GM18868 (cell line): Measurements from ENCODE around the gene CPZ.

ENCODE experiments used
- ATAC-seq: cut with Tn5 transposase; IDR thresholded peaks from one replicate; pipeline ENCODE4 v1.9.1; 2021; ENCODE audit warnings: mild to moderate bottlenecking, moderate library complexity; ENCODE audit not compliant: unreplicated experiment

The CPZ gene

DNA sequence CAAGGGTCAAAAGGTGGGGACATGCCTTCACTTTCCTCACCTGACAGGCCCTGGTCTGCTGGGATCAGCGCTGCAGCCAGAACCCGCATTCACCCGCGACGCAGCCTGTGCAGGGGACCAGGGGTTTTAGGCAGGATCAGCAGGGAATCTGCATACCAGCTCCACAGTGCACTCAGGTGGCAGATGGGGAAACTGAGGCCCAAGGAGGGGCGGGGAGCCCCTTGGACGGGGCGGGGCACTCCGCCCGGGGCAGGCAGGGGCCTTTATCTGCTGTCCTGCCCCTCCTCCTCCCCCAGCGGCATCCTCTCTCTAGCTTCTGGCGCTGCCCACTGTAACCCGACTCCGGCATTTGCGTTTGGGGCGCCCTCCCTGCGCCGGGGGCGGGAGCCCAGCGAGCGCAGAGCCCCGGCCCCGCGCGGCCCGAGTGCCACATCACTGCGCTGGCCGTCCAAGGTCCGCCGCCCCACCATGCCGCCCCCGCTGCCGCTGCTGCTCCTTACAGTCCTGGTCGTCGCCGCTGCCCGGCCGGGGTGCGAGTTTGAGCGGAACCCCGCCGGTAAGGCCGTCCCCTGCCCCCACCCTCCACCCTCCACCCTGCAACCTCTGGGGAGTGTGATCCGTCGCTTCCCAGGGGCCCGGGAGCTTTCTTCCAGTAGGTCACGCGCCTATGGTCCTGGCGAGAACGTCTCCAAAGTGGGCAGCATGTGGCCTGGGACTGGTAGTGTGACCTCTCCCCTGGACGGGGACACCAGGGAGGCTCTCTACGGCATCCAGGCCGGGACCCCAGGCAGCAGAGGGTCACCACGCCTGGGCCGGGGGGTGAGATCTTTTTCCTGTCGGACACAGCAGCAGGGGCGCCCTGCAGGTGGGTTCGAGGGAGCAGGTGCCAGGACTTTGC, at the start of gene CPZ:
TSS of gene CPZ (plus strand) at position 400 of the 898 bp plus-strand sequence. CDS start at position 469, 69 bp downstream.
- ATAC-seq = no peak

DNA sequence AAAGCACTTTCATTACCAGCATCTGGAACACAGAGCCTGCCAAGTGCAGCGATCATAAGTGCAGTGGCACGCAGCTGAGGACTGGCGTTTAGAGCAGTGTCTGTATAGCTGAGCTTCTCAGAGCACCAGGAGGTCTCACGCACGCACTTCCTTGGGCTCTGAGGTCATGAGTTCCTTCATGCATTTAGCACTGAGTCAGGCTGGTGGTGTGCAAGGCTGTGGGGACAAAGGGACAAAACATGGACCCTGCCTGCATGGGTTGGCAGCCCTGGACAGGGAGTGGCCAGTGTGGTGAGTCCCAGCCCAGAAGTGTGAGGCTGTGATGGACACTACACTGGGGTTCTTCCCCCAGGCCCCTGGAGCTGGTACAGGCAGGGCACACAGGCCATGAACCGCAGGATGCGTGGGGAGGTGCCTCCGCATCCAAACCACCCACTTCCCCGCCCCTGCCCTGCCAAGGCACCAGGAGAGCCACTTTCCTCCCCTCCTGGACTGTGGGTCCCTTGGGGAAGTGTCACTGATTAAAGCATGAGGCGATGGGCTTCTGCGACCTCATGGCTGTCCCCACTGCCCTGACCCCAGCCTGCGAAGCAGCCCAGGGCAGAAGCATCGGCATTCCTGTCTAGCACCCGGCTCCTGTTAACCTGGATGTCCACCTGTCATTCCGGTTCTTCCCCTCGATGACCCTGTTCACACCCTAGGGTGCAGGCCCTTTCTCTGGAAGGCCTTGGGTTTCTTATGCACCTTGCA, 49.6 kb upstream of the CPZ start:
- no peak for ATAC-seq

GRCh38 chr4:8543623-8544022, 48.9 kb upstream of the CPZ start:
- no peak for ATAC-seq

GRCh38 chr4:8544282-8544681, 48.3 kb upstream of the CPZ start:
- no peak for ATAC-seq

- ATAC-seq = no peak
These were observed 47.7 kb upstream of the CPZ start for GRCh38 chr4:8544741-8545438.

GRCh38 chr4:8545439-8545765, 47.2 kb upstream of the CPZ start:
- ATAC-seq = no peak

GRCh38 chr4:8546766-8547107, 45.8 kb upstream of the CPZ start:
- ATAC-seq = no peak

GRCh38 chr4:8547108-8547911, 45.3 kb upstream of the CPZ start:
- ATAC-seq = no peak

- no peak for ATAC-seq
These were observed 44.4 kb upstream of the CPZ start for GRCh38 chr4:8547912-8548730.

DNA sequence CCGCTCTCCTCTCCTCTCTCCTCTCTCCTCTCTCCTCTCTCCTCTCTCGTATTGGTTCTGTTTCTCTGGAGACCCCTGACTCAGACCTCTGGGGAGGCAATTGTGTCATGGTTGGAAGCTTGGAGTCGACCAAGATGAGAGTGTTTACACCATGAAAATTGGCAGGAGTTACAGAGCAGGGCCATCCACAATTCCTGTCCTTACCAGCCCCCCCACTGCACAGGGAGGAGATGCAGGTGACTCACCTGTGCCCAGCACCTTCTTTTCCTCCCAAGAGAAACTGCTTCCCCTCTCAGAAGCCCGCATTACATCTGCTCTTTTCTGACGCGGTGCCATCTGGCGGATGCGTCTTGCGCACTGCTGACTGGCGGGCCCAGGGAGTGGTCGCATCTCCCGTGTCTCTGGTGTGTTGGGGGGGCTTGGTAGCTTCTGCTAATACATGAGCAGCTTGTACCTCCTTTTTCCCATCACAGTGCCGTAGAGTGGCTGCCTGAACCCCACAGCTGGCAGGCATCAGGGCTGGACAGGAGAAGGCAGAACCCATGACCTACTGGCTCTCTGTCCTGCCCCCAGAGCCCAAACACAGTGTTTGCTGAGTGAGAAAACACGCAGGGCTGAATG, 43.7 kb upstream of the CPZ start:
- no peak for ATAC-seq

- ATAC-seq = no peak
These were observed 43.1 kb upstream of the CPZ start for GRCh38 chr4:8549352-8549931.

DNA sequence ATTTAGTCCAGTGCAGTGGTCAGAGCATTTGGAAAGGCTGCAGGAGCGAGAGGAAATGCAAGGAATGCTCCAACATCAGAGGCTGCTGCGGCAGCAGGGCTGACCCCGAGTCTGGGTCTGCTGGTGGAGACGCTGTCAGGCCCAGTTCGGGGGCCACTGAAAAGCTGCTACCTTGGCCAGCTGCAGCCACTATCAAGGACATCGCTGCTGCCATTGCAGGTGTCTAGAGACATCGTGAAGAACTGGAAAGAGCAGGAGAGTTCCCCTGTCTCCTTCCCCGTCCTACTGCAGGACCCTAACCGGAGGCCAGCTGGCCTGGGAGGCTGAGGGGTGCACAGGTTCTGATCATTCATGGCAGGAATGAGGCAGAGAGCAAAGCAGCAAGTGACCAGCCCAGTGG, 41.9 kb upstream of the CPZ start:
- no peak for ATAC-seq

DNA sequence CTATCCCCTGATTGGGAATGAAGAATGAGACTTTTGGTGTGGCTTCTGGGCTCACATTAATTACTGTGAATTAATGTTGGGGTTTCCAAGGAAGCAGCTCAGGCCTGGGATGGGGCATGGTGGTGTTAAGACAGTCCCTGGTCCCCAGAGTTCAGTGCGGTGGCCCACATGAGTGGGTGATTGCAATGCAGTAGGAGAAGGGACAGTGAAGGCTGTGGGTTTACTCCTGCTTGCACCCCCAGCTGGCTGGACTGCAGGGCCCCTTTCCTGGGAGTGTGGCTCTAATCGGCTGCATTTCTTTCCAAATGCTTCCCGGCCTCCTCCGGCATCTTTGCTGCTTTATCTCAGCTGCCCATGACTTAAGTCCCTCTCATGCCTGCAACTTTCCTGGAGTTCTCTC, 40.5 kb upstream of the CPZ start:
- ATAC-seq = no peak

GRCh38 chr4:8552581-8553205, 39.9 kb upstream of the CPZ start:
- no peak for ATAC-seq

DNA sequence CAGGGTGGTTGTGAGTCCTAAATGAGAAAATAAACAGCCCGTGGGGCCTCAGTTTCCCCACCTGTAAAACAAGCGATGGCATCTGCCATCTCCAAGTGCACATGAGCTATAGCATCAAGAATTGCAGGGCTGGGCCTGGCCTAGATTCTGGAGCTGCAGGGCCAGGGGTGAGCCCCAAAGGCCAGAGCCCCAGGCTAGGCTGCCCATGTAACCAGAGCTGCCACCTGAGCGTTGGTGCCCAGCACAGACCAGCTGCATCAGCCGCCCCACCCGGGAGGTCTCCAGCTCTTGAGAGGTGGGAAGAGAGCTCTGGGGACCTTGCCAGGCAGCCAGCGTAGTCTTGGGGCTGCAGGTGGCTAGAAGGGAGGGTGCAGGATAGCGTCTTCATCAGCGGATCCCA, 39.3 kb upstream of the CPZ start:
- no peak for ATAC-seq

- ATAC-seq = no peak
These were observed 38.6 kb upstream of the CPZ start for GRCh38 chr4:8553991-8554405.

DNA sequence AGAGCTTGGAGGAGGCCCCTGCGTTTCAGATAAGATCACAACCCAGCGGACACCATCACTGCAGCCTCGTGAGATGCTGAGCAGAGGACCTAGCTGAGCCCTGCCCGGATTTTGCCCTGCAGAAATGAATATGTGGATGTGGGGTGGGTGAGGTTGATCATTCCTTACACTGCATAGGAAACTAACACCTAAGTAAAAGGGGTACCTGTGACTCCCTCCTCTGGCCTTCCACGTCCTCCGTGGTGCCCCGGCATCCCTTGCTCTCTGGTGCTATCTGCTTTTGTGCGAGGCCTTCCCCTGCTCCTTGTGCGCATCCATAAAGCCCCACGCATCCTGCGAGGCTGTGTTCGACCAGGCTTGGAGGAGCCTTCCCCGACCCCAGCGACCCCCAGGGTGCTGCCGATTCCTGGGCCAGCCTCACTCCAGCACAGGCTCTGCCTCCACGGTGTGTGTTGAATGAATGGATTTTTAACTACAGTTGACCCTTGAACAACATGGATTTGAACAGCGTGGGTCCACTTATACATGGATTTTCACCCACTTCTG, 37.9 kb upstream of the CPZ start:
- no peak for ATAC-seq

GRCh38 chr4:8555716-8556115, 36.8 kb upstream of the CPZ start:
- ATAC-seq = no peak
